Erythroblast (primary cell): ENCODE measurements around the gene ARVCF.

ENCODE experiments used
- GATA1 ChIP-seq: IDR thresholded peaks from 2 replicates; pipeline ENCODE4 v1.6.1; 2011; ENCODE audit warnings: low read depth, mild to moderate bottlenecking, control low read depth, low read length, moderate library complexity
- POLR2A ChIP-seq: IDR thresholded peaks from 2 replicates; pipeline ENCODE4 v1.6.1; 2011; ENCODE audit warnings: mild to moderate bottlenecking, low read length

GRCh38 chr22:20037419-20037818, 20.8 kb upstream of the ARVCF start:
- TF ChIP-seq POLR2A (no peak), GATA1 (no peak)
